CD4-positive, alpha-beta T cell treated with Interleukin-12 subunit alpha and Interleukin-12 subunit beta, for 1 hour (primary cell): ENCODE measurements around the gene ITFG2.
"Not testable (repeated sequence)": the region's sequence is repeated elsewhere in the genome, so short reads cannot be mapped to it uniquely, and the experiment has no call there.

Source experiments
- DNase-seq: peaks from one replicate; pipeline ENCODE4 v3.0.0-alpha.2; 2020

The ITFG2 gene

GRCh38 chr12:2812290-2813213, at the start of gene ITFG2:
Gene ITFG2 (plus strand): TSS chr12:2812668. CDS start chr12:2812761, 93 bp downstream.
- DNase-seq = peak; percentile 97

- no peak for DNase-seq
Observed at GRCh38 chr12:2764398-2764797, 48.1 kb upstream of the ITFG2 start.

GRCh38 chr12:2765052-2765451, 47.4 kb upstream of the ITFG2 start:
- DNase-seq = no peak

GRCh38 chr12:2765608-2766007, 46.9 kb upstream of the ITFG2 start:
- no peak for DNase-seq

- DNase-seq = no peak
Observed at GRCh38 chr12:2768224-2768961, 44.1 kb upstream of the ITFG2 start.

GRCh38 chr12:2769866-2770533, 42.5 kb upstream of the ITFG2 start:
- DNase-seq = no peak

GRCh38 chr12:2770544-2770943, 41.9 kb upstream of the ITFG2 start:
- DNase-seq = not testable (repeated sequence)

GRCh38 chr12:2772370-2772769, 40.1 kb upstream of the ITFG2 start:
- no peak for DNase-seq

- DNase-seq = no peak
Observed at GRCh38 chr12:2773199-2773875, 39.1 kb upstream of the ITFG2 start.

- DNase-seq = no peak
Observed at GRCh38 chr12:2775431-2775830, 37.0 kb upstream of the ITFG2 start.

- no peak for DNase-seq
Observed at GRCh38 chr12:2776129-2776806, 36.2 kb upstream of the ITFG2 start.

- DNase-seq = no peak
Observed at GRCh38 chr12:2779281-2779680, 33.2 kb upstream of the ITFG2 start.

- DNase-seq = peak; percentile 57
Observed at GRCh38 chr12:2783936-2784600, 28.4 kb upstream of the ITFG2 start.

GRCh38 chr12:2785017-2785416, 27.5 kb upstream of the ITFG2 start:
- no peak for DNase-seq

GRCh38 chr12:2791089-2791488, 21.4 kb upstream of the ITFG2 start:
- no peak for DNase-seq

GRCh38 chr12:2792671-2793500, 19.6 kb upstream of the ITFG2 start:
- no peak for DNase-seq

- no peak for DNase-seq
Observed at GRCh38 chr12:2793561-2793960, 18.9 kb upstream of the ITFG2 start.

- no peak for DNase-seq
Observed at GRCh38 chr12:2794191-2794735, 18.2 kb upstream of the ITFG2 start.

GRCh38 chr12:2794736-2795289, 17.7 kb upstream of the ITFG2 start, which contains the start of gene FKBP4:
Gene FKBP4 (plus strand): TSS chr12:2794970. CDS start chr12:2795140, 170 bp downstream.
- DNase-seq = peak; percentile 93
